HG03558 (cell line): ENCODE measurements around the gene OGDH.
"Not testable (repeated sequence)": the region's sequence is repeated elsewhere in the genome, so short reads cannot be mapped to it uniquely, and the experiment has no call there.

Experiments
- ATAC-seq: cut with Tn5 transposase; IDR thresholded peaks from one replicate; pipeline ENCODE4 v1.9.1; 2021; ENCODE audit warnings: moderate number of reproducible peaks; ENCODE audit not compliant: unreplicated experiment; ENCODE audit errors: extremely low read depth

The OGDH gene

GRCh38 chr7:44576228-44576627 lies 30.2 kb upstream of the OGDH start:
- ATAC-seq, result no peak

- peak; percentile 9 for ATAC-seq
Measured at GRCh38 chr7:44580945-44581878, 25.2 kb upstream of the OGDH start.

GRCh38 chr7:44581879-44582603 lies 24.4 kb upstream of the OGDH start, which contains the start of gene TMED4:
Gene TMED4, minus strand, starts transcription at chr7:44582231. Its CDS starts 25 bp downstream, at chr7:44582206.
- ATAC-seq, result peak; percentile 69

DNA sequence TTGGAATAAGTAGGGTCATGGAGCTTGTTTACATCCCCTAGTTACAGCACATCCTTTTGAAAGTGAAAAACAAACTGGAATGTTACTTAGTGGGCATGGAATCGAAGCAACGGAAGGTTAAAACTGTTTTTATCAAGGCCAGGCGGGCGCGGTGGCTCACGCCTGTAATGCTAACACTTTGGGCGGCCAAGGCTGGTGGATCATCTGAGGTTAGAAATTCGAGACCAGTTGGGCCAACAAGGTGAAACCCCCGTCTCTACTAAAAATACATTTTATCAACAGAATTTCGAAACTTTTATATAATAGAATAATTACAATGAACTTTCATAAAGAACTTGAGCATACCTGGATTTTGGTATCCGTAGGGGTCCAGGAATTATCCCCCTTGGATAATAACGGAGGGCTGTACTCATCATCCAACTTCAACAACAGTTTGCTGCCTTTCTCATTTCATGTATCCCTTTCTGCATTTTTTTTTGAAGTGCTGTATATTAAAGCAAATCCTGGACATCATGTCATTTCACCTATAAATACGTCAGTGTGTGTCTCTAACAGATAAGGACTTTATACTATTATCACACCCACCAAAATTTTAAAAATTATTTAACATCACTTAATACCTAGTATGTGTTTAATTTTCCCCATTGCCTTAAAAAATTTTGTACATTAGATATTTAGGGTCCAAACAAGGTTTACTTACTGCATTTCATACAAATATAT lies 23.1 kb upstream of the OGDH start:
- ATAC-seq, result no peak

DNA sequence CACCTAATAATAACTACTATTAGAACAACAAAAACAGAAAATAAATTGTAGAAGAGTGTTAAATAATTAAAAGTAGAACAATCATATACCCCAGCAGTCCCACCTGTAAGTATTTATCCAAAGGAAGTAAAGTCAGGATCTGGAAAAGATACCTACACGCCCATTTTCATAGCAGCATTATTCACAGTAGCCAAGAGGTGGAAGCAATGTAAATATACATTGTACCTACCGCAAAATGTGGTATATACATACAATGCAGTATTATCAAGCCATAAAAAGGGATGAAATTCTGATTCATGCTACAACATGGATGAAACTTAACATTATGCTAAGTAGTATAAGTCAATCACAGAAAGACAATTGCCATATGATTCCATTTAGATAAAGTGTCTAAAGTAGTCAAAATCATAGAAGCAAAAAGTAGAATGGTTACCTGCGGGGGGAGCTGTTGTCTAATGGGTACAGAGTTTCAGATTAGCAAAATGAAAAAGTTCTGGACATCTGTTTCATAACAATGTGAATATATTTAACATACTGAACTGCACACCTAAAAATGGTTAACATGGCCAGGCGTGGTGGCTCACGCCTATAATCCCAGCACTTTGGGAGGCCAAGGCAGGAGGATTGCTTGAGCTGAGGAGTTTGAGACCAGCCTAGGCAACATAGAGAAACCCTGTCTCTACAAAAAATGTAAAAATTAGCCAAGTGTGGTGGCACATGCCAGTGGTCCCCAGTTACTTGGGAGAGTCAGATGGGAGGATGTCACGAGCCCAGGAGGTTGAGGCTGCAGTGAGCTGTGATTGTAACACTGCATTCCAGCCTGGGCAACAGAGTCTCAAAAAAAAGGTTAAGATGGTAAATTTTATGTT lies 18.4 kb upstream of the OGDH start:
- no peak for ATAC-seq

DNA sequence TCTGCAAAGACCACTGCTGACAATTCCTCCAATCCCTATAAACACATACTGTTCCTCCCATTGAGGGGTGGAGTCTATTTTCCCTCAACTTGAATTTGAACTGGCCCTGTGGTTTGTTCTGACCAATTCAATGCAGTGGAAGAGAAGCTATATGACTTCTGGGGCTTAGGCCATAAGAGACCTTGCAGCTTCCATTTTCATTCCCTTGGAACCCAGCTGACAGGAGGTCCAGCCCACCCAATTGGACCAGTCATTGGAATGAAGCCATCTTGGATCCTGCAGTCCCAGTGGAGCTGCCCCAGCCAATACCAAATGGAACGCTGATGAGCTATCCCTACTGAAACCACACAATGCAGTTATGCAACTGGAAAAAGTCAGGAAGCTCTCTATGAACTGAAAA lies 15.5 kb upstream of the OGDH start:
- ATAC-seq, result no peak

DNA sequence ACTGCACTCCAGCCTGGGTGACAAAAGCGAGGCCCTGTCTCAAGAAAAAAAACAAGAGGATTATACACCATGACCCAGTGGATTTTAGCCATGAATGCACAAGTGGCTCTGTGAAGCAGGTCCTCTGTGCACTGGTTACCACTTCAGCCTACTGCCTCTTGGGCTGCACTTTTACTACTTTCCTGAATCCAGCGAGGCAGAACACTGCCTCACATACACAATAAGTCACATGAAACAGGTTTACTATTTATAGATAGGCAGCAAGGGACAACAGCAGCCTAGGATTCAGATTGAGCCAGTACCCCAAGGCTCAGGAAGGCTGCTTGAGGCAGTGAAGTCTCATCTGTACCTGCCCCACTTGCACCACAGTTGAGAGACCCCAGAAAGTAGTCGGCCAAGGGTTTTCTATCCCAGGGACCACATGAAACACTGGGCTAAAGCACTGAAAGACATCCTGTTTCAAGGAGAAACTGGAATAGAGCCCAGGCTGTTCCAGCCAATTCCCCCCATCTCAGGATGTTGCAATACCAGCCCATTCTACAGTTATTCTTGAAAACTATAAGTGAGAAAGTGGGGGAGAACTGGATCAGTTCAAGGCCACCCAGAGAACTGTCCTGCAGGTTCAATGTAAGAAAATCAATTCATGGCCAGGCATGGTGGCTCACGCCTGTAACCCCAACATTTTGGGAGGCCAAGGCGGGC lies 10.3 kb upstream of the OGDH start:
- ATAC-seq, result no peak

DNA sequence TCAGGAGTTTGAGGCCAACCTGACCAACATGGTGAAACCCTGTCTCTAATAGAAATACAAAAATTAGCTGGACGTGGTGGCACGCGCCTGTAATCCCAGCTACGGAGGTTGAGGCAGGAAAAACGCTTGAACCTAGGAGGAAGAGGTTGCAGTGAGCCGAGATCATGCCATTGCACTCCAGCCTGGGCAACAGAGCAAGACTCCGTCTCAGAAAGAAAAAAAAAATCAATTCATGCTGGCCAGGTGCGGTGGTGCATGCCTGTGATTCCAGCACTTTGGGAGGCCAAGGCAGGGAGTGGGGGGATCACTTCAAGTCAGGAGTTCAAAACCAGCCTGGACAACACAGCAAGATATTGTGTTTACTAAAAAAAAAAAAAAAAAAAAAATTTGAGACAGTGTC lies 9.2 kb upstream of the OGDH start:
- ATAC-seq, result not testable (repeated sequence)

- ATAC-seq, result no peak
Measured at GRCh38 chr7:44599222-44599621, 7.2 kb upstream of the OGDH start.

DNA sequence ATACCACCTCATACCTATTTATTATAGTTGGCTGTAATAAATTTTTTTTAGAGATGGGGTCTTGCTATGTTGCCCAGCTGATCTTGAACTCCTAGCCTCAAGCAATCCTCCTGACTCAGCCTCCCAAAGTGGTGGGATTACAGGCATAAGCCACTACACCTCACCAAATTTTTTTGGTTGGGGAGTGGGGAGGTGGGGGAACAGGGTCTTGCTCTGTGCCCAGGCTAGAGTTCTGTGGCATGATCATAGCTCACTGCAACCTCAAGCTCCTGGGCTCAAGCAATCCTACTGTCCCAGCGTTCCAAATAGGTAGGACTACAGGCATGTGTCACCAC lies 3.9 kb upstream of the OGDH start:
- no peak for ATAC-seq

DNA sequence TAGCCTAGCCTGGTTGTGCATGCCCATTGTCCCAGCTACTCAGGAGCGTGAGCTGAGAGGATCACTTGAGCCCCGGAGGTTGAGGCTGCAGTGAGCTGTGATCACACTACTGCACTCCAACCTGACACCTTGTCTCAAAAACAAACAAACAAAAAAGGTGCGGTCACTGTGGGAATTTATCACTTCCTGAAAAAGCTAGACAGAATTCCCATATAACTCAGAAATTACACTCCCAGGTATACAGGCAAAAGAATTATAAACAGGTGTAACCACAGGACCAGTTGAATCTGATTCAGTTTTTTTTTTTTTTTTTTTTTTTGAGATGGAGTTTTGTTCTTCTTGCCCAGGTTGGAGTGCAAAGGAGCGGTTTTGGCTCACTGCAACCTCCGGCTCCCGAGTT lies 3.2 kb upstream of the OGDH start:
- ATAC-seq, result no peak

- ATAC-seq, result no peak
Measured at GRCh38 chr7:44604941-44605340, 1.5 kb upstream of the OGDH start.

DNA sequence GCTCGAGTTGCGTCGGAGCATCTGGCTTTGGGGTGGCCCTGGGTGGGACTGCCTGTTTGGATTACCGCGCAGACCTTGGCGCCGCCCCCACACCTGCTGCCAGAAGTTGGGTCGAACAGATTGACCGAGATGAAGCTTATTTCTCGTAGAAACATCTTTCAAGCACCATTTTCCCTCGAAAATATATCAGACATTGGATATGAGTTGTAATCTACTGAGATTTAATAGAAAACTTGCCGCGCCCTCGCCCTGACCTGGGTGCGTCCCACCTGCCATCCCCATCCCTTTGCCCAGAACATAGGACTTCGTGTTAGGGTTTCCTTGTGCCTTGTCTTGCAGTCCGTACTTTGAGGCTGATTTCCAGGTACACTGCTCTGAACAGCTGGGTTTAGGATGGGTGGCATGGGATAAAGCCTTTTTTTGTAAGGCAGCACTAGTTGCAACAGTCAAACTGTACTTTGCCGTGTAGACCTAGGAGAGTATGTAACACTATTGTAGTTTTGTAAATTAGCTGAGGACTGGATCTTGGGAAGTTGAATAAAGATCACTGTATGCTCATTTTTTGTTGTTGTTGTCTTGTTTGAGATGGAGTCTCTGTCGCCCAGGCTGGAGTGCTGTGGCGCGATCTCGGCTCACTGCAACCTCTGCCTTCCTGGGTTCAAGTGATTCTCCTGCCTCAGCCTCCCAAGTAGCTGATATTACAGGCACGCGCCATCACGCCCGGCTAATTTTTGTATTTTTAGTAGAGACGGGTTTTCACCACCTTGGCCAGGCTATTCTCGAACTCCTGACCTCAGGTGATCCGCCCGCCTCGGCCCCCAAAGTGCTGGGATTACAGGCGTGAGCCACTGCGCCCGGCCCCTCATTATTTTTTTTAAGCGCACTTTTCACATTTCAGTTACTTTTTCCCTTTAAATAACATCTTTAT lies 978 bp downstream of the OGDH start:
- no peak for ATAC-seq

DNA sequence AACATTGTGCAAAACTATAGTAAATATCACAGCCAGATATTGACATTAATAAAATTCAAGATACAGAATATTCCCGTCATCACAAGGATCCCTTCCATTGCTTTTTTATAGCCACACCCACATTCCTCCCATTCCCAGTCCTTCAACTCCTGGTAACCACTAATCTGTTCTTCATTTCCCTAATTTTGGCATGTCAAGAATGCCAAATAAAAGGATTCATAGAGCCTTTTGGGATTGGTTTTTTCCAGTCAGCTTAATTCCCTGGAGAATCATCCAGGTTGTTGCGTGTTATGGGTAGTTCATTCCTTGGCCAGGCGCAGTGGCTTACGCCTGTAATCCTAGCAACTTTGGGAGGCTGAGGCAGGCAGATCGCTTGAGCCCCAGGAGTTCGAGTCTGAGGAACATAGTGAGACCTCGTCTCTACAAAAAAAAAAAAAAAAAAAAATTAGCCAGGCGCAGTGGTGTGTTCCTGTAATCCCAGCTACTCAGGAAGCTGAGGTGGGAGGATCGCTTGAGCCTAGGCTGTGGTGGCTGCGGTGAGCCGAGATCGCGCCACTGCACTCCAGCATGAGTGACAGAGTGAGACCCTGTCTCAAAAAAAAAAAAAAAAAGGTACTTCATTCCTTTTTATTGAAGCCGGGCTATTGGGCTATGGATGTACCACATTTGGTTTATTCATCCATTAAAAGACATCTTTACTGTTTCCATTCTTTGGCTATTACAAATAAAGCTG lies 2.7 kb downstream of the OGDH start:
- no peak for ATAC-seq

- no peak for ATAC-seq
Measured at GRCh38 chr7:44609829-44610228, 3.4 kb downstream of the OGDH start.

DNA sequence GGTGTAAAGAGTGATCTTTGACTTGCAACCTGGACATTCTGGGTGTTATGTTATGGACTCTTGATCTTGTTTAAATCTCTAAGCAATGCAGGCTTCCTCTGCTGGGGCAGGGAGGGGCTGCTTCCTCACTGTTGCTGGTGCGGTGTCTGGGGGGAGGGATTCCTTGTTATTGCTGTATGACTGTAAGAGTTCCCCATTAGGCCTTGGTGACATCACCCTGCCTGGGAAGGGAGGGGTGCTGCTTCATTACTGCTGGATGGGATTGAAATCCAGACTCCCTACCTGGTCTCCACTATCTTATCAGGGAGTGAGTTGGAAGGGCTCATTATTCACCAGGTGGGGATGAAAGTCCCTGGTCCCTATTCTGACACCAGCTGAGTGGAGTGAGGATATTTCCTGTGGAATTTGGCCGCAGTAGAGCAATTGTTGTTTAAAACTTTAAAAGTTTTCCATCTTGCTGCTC lies 8.8 kb downstream of the OGDH start:
- ATAC-seq, result no peak

DNA sequence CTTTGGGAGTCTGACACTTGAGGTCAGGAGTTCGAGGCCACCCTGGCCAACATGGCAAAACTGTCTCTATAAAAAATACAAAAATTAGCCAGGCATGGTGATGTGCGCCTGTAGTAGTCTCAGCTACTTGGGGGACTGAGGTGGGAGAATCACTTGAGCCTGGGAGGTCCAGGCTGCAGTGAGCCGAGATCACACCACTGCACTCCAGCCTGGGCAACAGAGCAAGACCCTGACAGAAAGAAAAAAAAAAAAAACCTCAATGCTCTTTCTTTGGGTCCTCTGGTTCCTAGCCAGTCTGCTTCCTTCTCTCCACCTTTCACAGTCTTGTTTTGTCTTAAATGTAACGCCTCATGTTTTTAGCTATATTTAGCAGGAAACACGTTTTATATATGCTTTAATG lies 9.4 kb downstream of the OGDH start:
- ATAC-seq, result no peak

DNA sequence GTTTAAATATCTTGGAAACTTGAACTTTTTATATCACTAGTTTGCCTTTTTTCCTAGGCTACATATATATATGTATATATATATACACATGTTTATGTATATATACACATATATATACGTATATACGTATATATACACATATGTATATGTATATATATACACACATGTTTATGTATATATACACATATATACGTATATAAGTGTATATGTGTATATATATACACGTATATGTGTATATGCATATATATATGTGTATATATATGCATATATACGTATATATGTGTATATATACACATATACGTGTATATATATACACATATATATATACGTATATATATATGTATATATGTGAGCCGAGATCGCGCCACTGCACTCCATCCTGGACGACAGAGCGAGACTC lies 10.1 kb downstream of the OGDH start:
- no peak for ATAC-seq
